Panc1 (cell line): ENCODE results near the gene ZSWIM7. TPM values are rescaled to one million over a fixed set of nuclear protein-coding genes. Genes with fewer than 3 reads are reported as not detected.
"Not testable (repeated sequence)": the region's sequence is repeated elsewhere in the genome, so short reads cannot be mapped to it uniquely, and the experiment has no call there.

Experiments used
- ATAC-seq: fragments of 200-7000 bp; cut with Tn5 transposase; 2 replicates; pipeline ENCODE4 v1.9.1; 2020; ENCODE audit warnings: mild to moderate bottlenecking, moderate library complexity
- BruUV-seq: library from RNA; stranded (reverse); fragments of 400-500 nt; replicated peaks from 2 replicates; lab custom pipeline; 2021; lab: Mats Ljungman, UMichigan
- CTCF ChIA-PET: fragments of 300-600 bp; sonication (Branson Sonifier 250); formaldehyde crosslinking; loops from one replicate; lab custom pipeline; 2022; ENCODE audit warnings: antibody characterized with exemption; lab: Charles Lee
- POLR2A ChIA-PET: fragments of 300-600 bp; sonication (Branson Sonifier 250); formaldehyde crosslinking; loops from one replicate; lab custom pipeline; 2022; ENCODE audit warnings: antibody characterized with exemption; lab: Charles Lee
- DNase-seq: peaks from one replicate; pipeline ENCODE4 v3.0.0-alpha.2; 2010; ENCODE audit warnings: low read depth, low spot score
- H3K27ac ChIP-seq: 2 replicates; pipeline ENCODE4 v1.5.1; 2011; ENCODE audit warnings: mild to moderate bottlenecking, low read length, inconsistent platforms
- H3K27me3 ChIP-seq: fragments of 200-500 bp; sonication (Bioruptor generic); 2 replicates; pipeline ENCODE4 v1.6.0; 2014; ENCODE audit warnings: low read length, inconsistent platforms; ENCODE audit not compliant: control insufficient read depth, insufficient read depth
- H3K36me3 ChIP-seq: fragments of 200-500 bp; sonication (Bioruptor generic); 2 replicates; pipeline ENCODE4 v1.5.1; 2014; ENCODE audit warnings: inconsistent platforms, mild to moderate bottlenecking, low read length, moderate library complexity; ENCODE audit not compliant: control insufficient read depth, insufficient read depth
- H3K4me1 ChIP-seq: 2 replicates; pipeline ENCODE4 v1.5.1; 2011; ENCODE audit warnings: inconsistent platforms, mild to moderate bottlenecking, low read length, moderate library complexity; ENCODE audit not compliant: control insufficient read depth, insufficient read depth
- H3K4me3 ChIP-seq, 2 experiments: 2 replicates each; pipeline ENCODE4 v1.5.1; 2011 to 2012; ENCODE audit warnings: low read depth in 2 of 2, low read length in 2 of 2, mild to moderate bottlenecking in 2 of 2, inconsistent platforms in 1 of 2, moderate library complexity in 1 of 2
- H3K9me3 ChIP-seq: fragments of 200-500 bp; sonication (Bioruptor generic); 2 replicates; pipeline ENCODE4 v1.5.1; 2014; ENCODE audit warnings: low read depth, mild to moderate bottlenecking, inconsistent platforms, low read length, moderate library complexity; ENCODE audit not compliant: control insufficient read depth, insufficient read depth
- POLR2AphosphoS5 ChIP-seq: IDR thresholded peaks from 2 replicates; pipeline ENCODE4 v1.6.1; 2012; ENCODE audit warnings: mild to moderate bottlenecking, low read depth, low read length, moderate library complexity
- SIN3A ChIP-seq: IDR thresholded peaks from 2 replicates; pipeline ENCODE4 v1.6.1; 2012; ENCODE audit warnings: low read depth, mild to moderate bottlenecking, low read length, moderate library complexity, borderline replicate concordance; ENCODE audit not compliant: insufficient read depth
- TCF7L2 ChIP-seq: IDR thresholded peaks from 2 replicates; pipeline ENCODE4 v1.6.1; 2011; ENCODE audit warnings: mild to moderate bottlenecking, low read depth, low read length, inconsistent platforms
- in situ Hi-C: cut with HindIII; loops from 2 replicates; pipeline ENCODE4 v1.10.0; 2016; ENCODE audit warnings: low sequenced_read_pairs, low pct_unique_long_range_greater_than_20kb
- intact Hi-C: fragments of 100-400 bp; cut with micrococcal nuclease; formaldehyde crosslinking; loops from one replicate; pipeline ENCODE4 v1.10.0; 2022; ENCODE audit not compliant: unreplicated experiment
- total RNA-seq: library from RNA; stranded (reverse); gene quantifications from one replicate; pipeline ENCODE4 v1.2.1, GENCODE V29; 2021; ENCODE audit not compliant: unreplicated experiment
- TF ChIP-seq, protein P1 (sequence below), 2 experiments: IDR thresholded peaks; 2 replicates each; pipeline ENCODE4 v1.6.1; 2011 to 2012; ENCODE audit warnings: low read depth in 2 of 2, control low read depth in 1 of 2, low read length in 1 of 2, mild to moderate bottlenecking in 1 of 2, moderate library complexity in 1 of 2; ENCODE audit not compliant: insufficient read depth in 1 of 2
- TF ChIP-seq, protein P2 (sequence below): fragments of 450-650 bp; IDR thresholded peaks from 2 replicates; pipeline ENCODE4 v1.5.1; 2017; ENCODE audit warnings: mild to moderate bottlenecking

Gene ZSWIM7
- total RNA-seq, 1 experiment from 2014 or later = 17.5 TPM

DNA sequence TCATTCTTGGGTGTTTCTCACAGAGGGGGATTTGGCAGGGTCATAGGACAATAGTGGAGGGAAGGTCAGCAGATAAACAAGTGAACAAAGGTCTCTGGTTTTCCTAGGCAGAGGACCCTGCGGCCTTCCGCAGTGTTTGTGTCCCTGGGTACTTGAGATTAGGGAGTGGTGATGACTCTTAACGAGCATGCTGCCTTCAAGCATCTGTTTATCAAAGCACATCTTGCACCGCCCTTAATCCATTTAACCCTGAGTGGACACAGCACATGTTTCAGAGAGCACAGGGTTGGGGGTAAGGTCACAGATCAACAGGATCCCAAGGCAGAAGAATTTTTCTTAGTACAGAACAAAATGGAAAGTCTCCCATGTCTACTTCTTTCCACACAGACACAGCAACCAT lies 20.5 kb downstream of the ZSWIM7 start:
- H3K27ac ChIP-seq, H3K4me3 ChIP-seq, DNase-seq, H3K36me3 ChIP-seq, H3K27me3 ChIP-seq, in situ Hi-C loops, POLR2A ChIA-PET, BruUV-seq, intact Hi-C loops, ATAC-seq, H3K9me3 ChIP-seq: not testable (repeated sequence)
- CTCF ChIA-PET = interaction anchor here (0.7 kb wide), 1 partner anchor 32 kb away, joined by 4 read pairs; no protein-coding TSS in a partner anchor
- H3K4me1 ChIP-seq = peaks cover 22% of the 10 kb centered on the region

DNA sequence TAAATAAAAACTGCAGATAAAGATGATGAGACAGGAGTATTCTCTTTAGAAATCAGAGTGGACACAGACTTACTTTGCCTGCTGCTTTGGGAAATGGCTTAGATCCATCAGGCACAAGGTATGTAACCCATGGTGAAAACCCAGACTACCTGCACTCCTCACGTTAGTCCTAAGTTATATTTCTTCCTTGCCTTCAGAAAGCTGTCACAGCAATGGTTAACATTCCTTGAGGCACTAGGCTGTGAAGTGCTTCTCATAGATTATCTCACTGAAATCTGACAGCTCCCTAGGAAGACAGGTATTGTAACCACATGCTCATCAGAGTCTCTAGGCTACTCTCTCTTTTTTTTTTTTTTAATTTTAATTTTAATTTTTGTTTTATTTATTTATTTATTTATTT lies 20.9 kb downstream of the ZSWIM7 start:
- no peaks in the 10 kb centered on the region for H3K9me3 ChIP-seq
- ChIA-PET POLR2A (no interaction called here), CTCF (interaction anchor here (0.7 kb wide), 1 partner anchor 32 kb away, joined by 4 read pairs; no protein-coding TSS in a partner anchor)
- no TSS peak for BruUV-seq
- intact Hi-C loops = no loop called here
- H3K27ac ChIP-seq = no peak overlapping the region
- no peak overlapping the region for H3K4me3 ChIP-seq
- ATAC-seq (no peak), DNase-seq (no peak)
- peaks cover 23% of the 10 kb centered on the region for H3K4me1 ChIP-seq
- H3K36me3 ChIP-seq = peaks cover 2% of the 10 kb centered on the region; the same call in 1 of the 2 replicates
- no peaks in the 10 kb centered on the region for H3K27me3 ChIP-seq
- TF ChIP-seq, protein P1, sequence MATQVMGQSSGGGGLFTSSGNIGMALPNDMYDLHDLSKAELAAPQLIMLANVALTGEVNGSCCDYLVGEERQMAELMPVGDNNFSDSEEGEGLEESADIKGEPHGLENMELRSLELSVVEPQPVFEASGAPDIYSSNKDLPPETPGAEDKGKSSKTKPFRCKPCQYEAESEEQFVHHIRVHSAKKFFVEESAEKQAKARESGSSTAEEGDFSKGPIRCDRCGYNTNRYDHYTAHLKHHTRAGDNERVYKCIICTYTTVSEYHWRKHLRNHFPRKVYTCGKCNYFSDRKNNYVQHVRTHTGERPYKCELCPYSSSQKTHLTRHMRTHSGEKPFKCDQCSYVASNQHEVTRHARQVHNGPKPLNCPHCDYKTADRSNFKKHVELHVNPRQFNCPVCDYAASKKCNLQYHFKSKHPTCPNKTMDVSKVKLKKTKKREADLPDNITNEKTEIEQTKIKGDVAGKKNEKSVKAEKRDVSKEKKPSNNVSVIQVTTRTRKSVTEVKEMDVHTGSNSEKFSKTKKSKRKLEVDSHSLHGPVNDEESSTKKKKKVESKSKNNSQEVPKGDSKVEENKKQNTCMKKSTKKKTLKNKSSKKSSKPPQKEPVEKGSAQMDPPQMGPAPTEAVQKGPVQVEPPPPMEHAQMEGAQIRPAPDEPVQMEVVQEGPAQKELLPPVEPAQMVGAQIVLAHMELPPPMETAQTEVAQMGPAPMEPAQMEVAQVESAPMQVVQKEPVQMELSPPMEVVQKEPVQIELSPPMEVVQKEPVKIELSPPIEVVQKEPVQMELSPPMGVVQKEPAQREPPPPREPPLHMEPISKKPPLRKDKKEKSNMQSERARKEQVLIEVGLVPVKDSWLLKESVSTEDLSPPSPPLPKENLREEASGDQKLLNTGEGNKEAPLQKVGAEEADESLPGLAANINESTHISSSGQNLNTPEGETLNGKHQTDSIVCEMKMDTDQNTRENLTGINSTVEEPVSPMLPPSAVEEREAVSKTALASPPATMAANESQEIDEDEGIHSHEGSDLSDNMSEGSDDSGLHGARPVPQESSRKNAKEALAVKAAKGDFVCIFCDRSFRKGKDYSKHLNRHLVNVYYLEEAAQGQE (IDR thresholded peaks at IDR 0.05; ENCODE audit: insufficient read depth in 1 of 2, low read depth in 2 of 2, low read length in 1 of 2) = no peak
- TF ChIP-seq, protein P2, sequence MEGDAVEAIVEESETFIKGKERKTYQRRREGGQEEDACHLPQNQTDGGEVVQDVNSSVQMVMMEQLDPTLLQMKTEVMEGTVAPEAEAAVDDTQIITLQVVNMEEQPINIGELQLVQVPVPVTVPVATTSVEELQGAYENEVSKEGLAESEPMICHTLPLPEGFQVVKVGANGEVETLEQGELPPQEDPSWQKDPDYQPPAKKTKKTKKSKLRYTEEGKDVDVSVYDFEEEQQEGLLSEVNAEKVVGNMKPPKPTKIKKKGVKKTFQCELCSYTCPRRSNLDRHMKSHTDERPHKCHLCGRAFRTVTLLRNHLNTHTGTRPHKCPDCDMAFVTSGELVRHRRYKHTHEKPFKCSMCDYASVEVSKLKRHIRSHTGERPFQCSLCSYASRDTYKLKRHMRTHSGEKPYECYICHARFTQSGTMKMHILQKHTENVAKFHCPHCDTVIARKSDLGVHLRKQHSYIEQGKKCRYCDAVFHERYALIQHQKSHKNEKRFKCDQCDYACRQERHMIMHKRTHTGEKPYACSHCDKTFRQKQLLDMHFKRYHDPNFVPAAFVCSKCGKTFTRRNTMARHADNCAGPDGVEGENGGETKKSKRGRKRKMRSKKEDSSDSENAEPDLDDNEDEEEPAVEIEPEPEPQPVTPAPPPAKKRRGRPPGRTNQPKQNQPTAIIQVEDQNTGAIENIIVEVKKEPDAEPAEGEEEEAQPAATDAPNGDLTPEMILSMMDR = no peak
- TF ChIP-seq POLR2AphosphoS5 (no peak), SIN3A (no peak), TCF7L2 (no peak)
- in situ Hi-C loops = no loop called here

DNA sequence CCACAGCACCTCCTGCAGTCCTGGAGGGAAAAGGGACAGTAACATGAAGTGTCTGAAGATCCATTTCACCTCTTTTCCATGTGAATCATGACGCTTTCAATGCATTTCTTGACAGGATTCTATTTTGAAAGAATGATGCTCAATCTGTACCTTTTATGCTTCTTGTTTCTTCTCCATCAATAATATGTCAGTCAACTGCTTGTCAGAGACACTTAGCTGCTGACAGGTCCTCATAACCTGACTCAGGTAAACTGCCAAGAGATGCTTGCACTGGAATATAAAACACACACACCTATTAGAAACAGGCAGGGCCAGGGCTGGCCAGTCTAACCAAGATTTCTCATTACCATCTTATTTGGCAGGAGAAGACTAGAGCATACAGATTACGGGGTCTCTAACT lies 21.6 kb downstream of the ZSWIM7 start:
- no peaks in the 10 kb centered on the region for H3K9me3 ChIP-seq
- peaks cover 2% of the 10 kb centered on the region; the same call in 1 of the 2 replicates for H3K36me3 ChIP-seq
- intact Hi-C loops (no loop called here), in situ Hi-C loops (no loop called here)
- H3K27ac ChIP-seq = no peak overlapping the region
- peaks cover 30% of the 10 kb centered on the region for H3K4me1 ChIP-seq
- no peak overlapping the region for H3K4me3 ChIP-seq
- ATAC-seq (no peak), DNase-seq (no peak)
- ChIA-PET CTCF (no interaction called here), POLR2A (no interaction called here)
- no peaks in the 10 kb centered on the region for H3K27me3 ChIP-seq
- no TSS peak for BruUV-seq
- TF ChIP-seq POLR2AphosphoS5 = no peak
- TF ChIP-seq, protein P1 (IDR thresholded peaks at IDR 0.05; ENCODE audit: insufficient read depth in 1 of 2, low read depth in 2 of 2, low read length in 1 of 2) = no peak
- TF ChIP-seq, protein P2 = no peak; the same call in 1 of the 2 replicates
- TF ChIP-seq TCF7L2 = no peak
- TF ChIP-seq SIN3A = no peak
